Kidney (tissue), 14 donors: ENCODE measurements around the gene SBF2. TPM values are rescaled to one million over a fixed set of nuclear protein-coding genes. Genes with fewer than 3 reads are reported as not detected.
A peak's percentile ranks its signal among the peaks of the same experiment; 100 is the strongest.

Source experiments
- DNase-seq, 5 donors: peaks; one replicate each; pipeline ENCODE4 v3.0.0-alpha.2; 2013 to 2020
- FAIRE-seq: peaks from 2 replicates; lab custom pipeline; 2012; peaks lifted over from hg19 to GRCh38; lab: Jason Lieb, UNC
- H3K27ac ChIP-seq, 2 donors: one replicate each; pipeline ENCODE4 v1.7.0; 2013; ENCODE audit warnings: low read depth in 2 of 2, low read length in 2 of 2, inconsistent platforms in 1 of 2
- H3K27me3 ChIP-seq: one replicate; pipeline ENCODE4 v1.7.1; 2013; ENCODE audit warnings: low read length, inconsistent platforms; ENCODE audit not compliant: control insufficient read depth, insufficient read depth
- H3K36me3 ChIP-seq, 3 donors: one replicate each; pipeline versions ENCODE4 v1.7.0 to v1.7.1; 2013; ENCODE audit warnings: low read length in 3 of 3, control low read depth in 1 of 3, inconsistent platforms in 1 of 3; ENCODE audit not compliant: insufficient read depth in 3 of 3, control insufficient read depth in 2 of 3
- H3K4me1 ChIP-seq, 3 donors: one replicate each; pipeline versions ENCODE4 v1.7.0 to v1.7.1; 2013; ENCODE audit warnings: low read length in 3 of 3, inconsistent platforms in 1 of 3, low read depth in 1 of 3; ENCODE audit not compliant: control insufficient read depth in 2 of 3, insufficient read depth in 2 of 3
- H3K4me3 ChIP-seq, 3 donors: one replicate each; pipeline versions ENCODE4 v1.7.0 to v1.8.1; 2013; ENCODE audit warnings: low read length in 3 of 3, control low read depth in 1 of 3, inconsistent platforms in 1 of 3
- H3K9ac ChIP-seq, 3 donors: one replicate each; pipeline versions ENCODE4 v1.7.0 to v1.7.1; 2013; ENCODE audit warnings: low read length in 3 of 3, control low read depth in 1 of 3, inconsistent platforms in 1 of 3
- H3K9me3 ChIP-seq, 3 donors: one replicate each; pipeline versions ENCODE4 v1.7.0 to v1.7.1; 2013; ENCODE audit warnings: low read length in 3 of 3, control low read depth in 1 of 3, inconsistent platforms in 1 of 3; ENCODE audit not compliant: control insufficient read depth in 2 of 3, insufficient read depth in 1 of 3
- CTCF ChIP-seq: IDR thresholded peaks from 3 replicates; pipeline ENCODE4 v1.5.1; 2012; ENCODE audit warnings: mild to moderate bottlenecking, moderate library complexity, borderline replicate concordance; ENCODE audit not compliant: insufficient read depth; ENCODE audit errors: extremely low read depth
- intact Hi-C: fragments of 100-400 bp; cut with DNase I; formaldehyde crosslinking; loops from one replicate; pipeline ENCODE4 v1.11.1; 2022
- polyA plus RNA-seq: library from polyadenylated mRNA; stranded (reverse); fragments of 350-450 nt; fragmentation: Illumina TruSeq; extraction: RNeasy Lipid Tissue Mini Kit (QIAGEN cat#74804); gene quantifications from one replicate; pipeline ENCODE4 v1.2.3, GENCODE V29; 2014; ENCODE audit warnings: low read depth, low replicate concordance; ENCODE audit not compliant: insufficient read depth
- total RNA-seq: library from RNA; stranded (reverse); fragmentation: NEBNext Ultra II Directional; extraction: Animal tissue kit (Norgen Biotek cat#: 25700); gene quantifications from one replicate; pipeline ENCODE4 v1.2.1, GENCODE V29; 2021
- donor health status: control.
- donor health status: control.
- donor health status: control.
- donor health status: control.
- donor health status: control.
- donor health status: DM: yes; HTN: yes; CAD: no.
- donor health status: Normal renal cell carcinoma (clear cell type).

Gene SBF2
- total and polyA plus RNA-seq, 2 donors from 2014 or later: 13.1 to 55.4 TPM

GRCh38 chr11:10285148-10285802 is 8.7 kb downstream of the SBF2 start:
- intact Hi-C loops: no loop called here
- no peaks in the 10 kb centered on the region for H3K36me3 ChIP-seq
- no peak overlapping the region for H3K4me3 ChIP-seq
- H3K9ac ChIP-seq: no peak overlapping the region
- FAIRE-seq (no peak), DNase-seq (no peak)
- no peak for TF ChIP-seq CTCF
- no peaks in the 10 kb centered on the region for H3K9me3 ChIP-seq
- H3K27me3 ChIP-seq: no peaks in the 10 kb centered on the region
- no peak overlapping the region for H3K27ac ChIP-seq
- peaks cover 0 to 2% (median 0%) of the 10 kb centered on the region in 3 donors for H3K4me1 ChIP-seq

GRCh38 chr11:10283991-10284390 is 10.0 kb downstream of the SBF2 start:
- FAIRE-seq (peak; percentile 37), DNase-seq (no peak)
- no peaks in the 10 kb centered on the region for H3K36me3 ChIP-seq
- no peak for TF ChIP-seq CTCF
- H3K27ac ChIP-seq: no peak overlapping the region
- H3K9me3 ChIP-seq: no peaks in the 10 kb centered on the region
- H3K9ac ChIP-seq: no peak overlapping the region
- H3K4me3 ChIP-seq: no peak overlapping the region
- H3K27me3 ChIP-seq: no peaks in the 10 kb centered on the region
- intact Hi-C loops: no loop called here
- no peaks in the 10 kb centered on the region for H3K4me1 ChIP-seq

GRCh38 chr11:10282117-10282516 is 11.9 kb downstream of the SBF2 start:
- TF ChIP-seq CTCF: no peak
- no peak overlapping the region for H3K27ac ChIP-seq

More at GRCh38 chr11:10282117-10282516, 11.9 kb downstream of the SBF2 start:
- H3K27me3 ChIP-seq: no peaks in the 10 kb centered on the region
- H3K4me3 ChIP-seq: no peak overlapping the region
- H3K9me3 ChIP-seq: no peaks in the 10 kb centered on the region
- intact Hi-C loops: no loop called here
- DNase-seq (no peak), FAIRE-seq (no peak)
- H3K36me3 ChIP-seq: no peaks in the 10 kb centered on the region
- H3K4me1 ChIP-seq: no peaks in the 10 kb centered on the region
- no peak overlapping the region for H3K9ac ChIP-seq
